Endothelial cell of umbilical vein (primary cell): ENCODE results near the gene CROCC2. TPM values are rescaled to one million over a fixed set of nuclear protein-coding genes. Genes with fewer than 3 reads are reported as not detected.

Experiments used
- BruUV-seq: library from RNA; stranded (reverse); fragments of 400-500 nt; replicated peaks from 2 replicates; lab custom pipeline; 2021; lab: Mats Ljungman, UMichigan
- CTCF ChIA-PET: fragments of 300-600, 350-600 bp; sonication (Branson Sonifier 250); formaldehyde crosslinking; loops from one replicate; lab custom pipeline; 2021; ENCODE audit warnings: antibody characterized with exemption, inconsistent platforms; lab: Charles Lee
- POLR2A ChIA-PET: fragments of 300-600, 350-600 bp; sonication (Branson Sonifier 250); formaldehyde crosslinking; loops from one replicate; lab custom pipeline; 2021; ENCODE audit warnings: antibody characterized with exemption, inconsistent platforms; lab: Charles Lee
- DNase-seq: peaks from one replicate; pipeline ENCODE4 v3.0.0-alpha.2; 2011; ENCODE audit warnings: low read depth, low spot score
- FAIRE-seq: peaks from 2 replicates; lab custom pipeline; 2011; peaks lifted over from hg19 to GRCh38; lab: Jason Lieb, UNC
- H2AFZ ChIP-seq: 2 replicates; pipeline ENCODE4 v1.6.0; 2012; ENCODE audit warnings: low read depth, low read length, control low read depth, inconsistent platforms
- H3K27ac ChIP-seq: 2 replicates; pipeline ENCODE4 v1.5.1; 2011; ENCODE audit warnings: low read depth, mild to moderate bottlenecking, control low read depth, low read length, moderate library complexity; ENCODE audit not compliant: insufficient read depth
- H3K27me3 ChIP-seq, 2 experiments: 2 replicates each; pipeline versions ENCODE4 v1.6.0 to v1.6.1; 2011; ENCODE audit warnings: low read length in 2 of 2, mixed read lengths in 1 of 2; ENCODE audit not compliant: control insufficient read depth in 2 of 2, insufficient read depth in 2 of 2
- H3K36me3 ChIP-seq, 2 experiments: 2 replicates in 1 of 2; 3 replicates in 1 of 2; pipeline ENCODE4 v1.5.1; 2011; ENCODE audit warnings: low read length in 2 of 2, mild to moderate bottlenecking in 1 of 2, moderate library complexity in 1 of 2; ENCODE audit not compliant: control insufficient read depth in 2 of 2, insufficient read depth in 2 of 2; ENCODE audit errors: extremely low read depth in 1 of 2
- H3K4me1 ChIP-seq: 3 replicates; pipeline ENCODE4 v1.5.1; 2011; ENCODE audit warnings: mild to moderate bottlenecking, low read length; ENCODE audit not compliant: control insufficient read depth, insufficient read depth; ENCODE audit errors: extremely low read depth
- H3K4me2 ChIP-seq: 2 replicates; pipeline ENCODE4 v1.6.1; 2011; ENCODE audit warnings: low read length, control low read depth, mixed read lengths; ENCODE audit not compliant: insufficient read depth
- H3K4me3 ChIP-seq, 3 experiments: fragments of 200-600 bp in 1 of 3; sonication (generic), shearing (Covaris generic) in 1 of 3; replicated peaks in 1 of 3; 2 replicates each; pipeline ENCODE4 v1.5.1; 2011 to 2016; ENCODE audit warnings: control low read depth in 3 of 3, low read length in 3 of 3, mild to moderate bottlenecking in 2 of 3, inconsistent platforms in 1 of 3, low read depth in 1 of 3, moderate library complexity in 1 of 3; ENCODE audit not compliant: insufficient read depth in 1 of 3
- H3K79me2 ChIP-seq: 2 replicates; pipeline ENCODE4 v1.6.0; 2012; ENCODE audit warnings: low read length, inconsistent platforms; ENCODE audit not compliant: control insufficient read depth, insufficient read depth
- H3K9ac ChIP-seq: replicated peaks from 2 replicates; pipeline ENCODE3; 2011; ENCODE audit warnings: low read length, control low read depth; ENCODE audit not compliant: insufficient read depth; ENCODE audit errors: extremely low read depth
- H3K9me1 ChIP-seq: replicated peaks from 3 replicates; pipeline ENCODE4 v1.6.0; 2011; ENCODE audit warnings: mild to moderate bottlenecking, low read length; ENCODE audit not compliant: control insufficient read depth, insufficient read depth; ENCODE audit errors: extremely low read depth
- H3K9me3 ChIP-seq: replicated peaks from 2 replicates; pipeline ENCODE4 v1.5.1; 2012; ENCODE audit warnings: low read length, inconsistent platforms; ENCODE audit not compliant: control insufficient read depth, insufficient read depth
- H4K20me1 ChIP-seq: replicated peaks from 2 replicates; pipeline ENCODE3; 2011; ENCODE audit warnings: mild to moderate bottlenecking, low read length; ENCODE audit not compliant: control insufficient read depth, insufficient read depth; ENCODE audit errors: extremely low read depth
- EZH2 ChIP-seq: IDR thresholded peaks from 2 replicates; pipeline ENCODE4 v1.6.1; 2012; ENCODE audit warnings: borderline replicate concordance, low read depth, mild to moderate bottlenecking, moderate library complexity, low read length, inconsistent platforms; ENCODE audit not compliant: severe bottlenecking
- FOS ChIP-seq: IDR thresholded peaks from 2 replicates; pipeline ENCODE4 v1.6.1; 2011; ENCODE audit warnings: mild to moderate bottlenecking, low read length, moderate library complexity, borderline replicate concordance; ENCODE audit not compliant: insufficient read depth
- GATA2 ChIP-seq: IDR thresholded peaks from 2 replicates; pipeline ENCODE4 v1.7.0; 2011; ENCODE audit warnings: low read depth, mild to moderate bottlenecking, moderate library complexity, mixed read lengths, low read length; ENCODE audit not compliant: insufficient read length, insufficient read depth
- JUN ChIP-seq: IDR thresholded peaks from 2 replicates; pipeline ENCODE4 v1.6.1; 2011; ENCODE audit warnings: borderline replicate concordance, low read depth; ENCODE audit not compliant: insufficient read length, insufficient read depth
- MYC ChIP-seq: IDR thresholded peaks from one replicate; pipeline ENCODE4 v1.6.1; 2011; ENCODE audit warnings: mild to moderate bottlenecking, low read depth, low read length
- POLR2A ChIP-seq: IDR thresholded peaks from 2 replicates; pipeline ENCODE4 v1.6.1; 2012; ENCODE audit warnings: low read depth, mild to moderate bottlenecking, control low read depth, low read length
- POLR2AphosphoS5 ChIP-seq: IDR thresholded peaks from 2 replicates; pipeline ENCODE4 v1.6.1; 2012; ENCODE audit warnings: low read depth, mild to moderate bottlenecking, control low read depth, low read length, moderate library complexity; ENCODE audit not compliant: insufficient read depth
- dilution Hi-C: fragments of 300-500 bp; cut with MboI; formaldehyde crosslinking; loops from one replicate; pipeline ENCODE4 v1.15.0; 2019; ENCODE audit warnings: low sequenced_read_pairs; ENCODE audit not compliant: extremely low pct_ligation_motif_present
- intact Hi-C: fragments of 100-400 bp; cut with micrococcal nuclease; formaldehyde crosslinking; loops from one replicate; pipeline ENCODE4 v1.10.0; 2022
- polyA plus RNA-seq, 4 experiments: library from polyadenylated mRNA; depleted of rRNA in 3 of 4; stranded (reverse) in 3 of 4; unstranded in 1 of 4; fragments of >200 nt; gene quantifications; 2 replicates each; pipeline versions ENCODE4 v1.2.1 to v1.2.3, GENCODE V29; 2011 to 2012; ENCODE audit warnings: missing spikeins in 1 of 4
- total RNA-seq: library from RNA; stranded (reverse); gene quantifications from 2 replicates; pipeline ENCODE4 v1.2.3, GENCODE V29; 2021
- TF ChIP-seq, protein P1 (sequence below), 2 donors: IDR thresholded peaks; 1 replicate in 1 of 2; 2 replicates in 1 of 2; pipeline ENCODE4 v1.5.1; 2011; ENCODE audit warnings: low read length in 2 of 2, mild to moderate bottlenecking in 2 of 2, moderate library complexity in 2 of 2, control low read depth in 1 of 2, inconsistent platforms in 1 of 2, low read depth in 1 of 2; ENCODE audit not compliant: insufficient read depth in 1 of 2; ENCODE audit errors: extremely low read depth in 1 of 2
- TF ChIP-seq, protein P2 (sequence below): IDR thresholded peaks from 2 replicates; pipeline ENCODE4 v1.6.1; 2011; ENCODE audit not compliant: insufficient read depth, insufficient read length

CROCC2 gene
- total and polyA plus RNA-seq, 2 donors (not counting 3 experiments of a cell fraction or from before 2014, with no cell fraction given): not detected

DNA sequence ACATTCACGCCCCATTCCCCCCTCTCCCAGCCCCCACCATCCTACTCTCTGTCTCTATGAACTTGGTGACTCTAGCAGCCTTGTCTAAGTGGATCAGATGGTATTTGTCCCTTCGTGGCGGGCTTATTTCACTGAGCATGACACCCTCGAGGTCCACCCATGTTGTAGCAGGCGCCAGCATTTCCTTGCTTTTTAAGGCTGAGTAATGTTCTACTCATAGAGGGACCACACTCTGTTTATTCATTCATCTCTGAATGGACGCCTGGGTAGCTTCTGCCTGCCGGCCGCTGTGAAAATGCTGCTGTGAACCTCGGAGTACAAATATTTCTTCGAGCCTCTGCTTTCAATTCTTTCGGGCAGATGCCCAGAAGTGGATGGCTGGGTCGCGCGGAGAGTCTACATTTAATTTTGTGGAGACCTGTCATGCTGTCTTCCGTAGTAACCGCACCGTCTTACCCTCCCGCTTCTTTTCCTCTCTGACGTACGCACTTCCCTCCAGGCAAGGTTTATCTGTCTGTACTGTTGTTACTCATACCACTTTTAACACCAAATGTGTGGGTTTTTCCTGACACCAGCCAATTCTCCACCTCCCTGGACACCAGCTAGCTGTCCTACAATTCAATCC lies 5.6 kb downstream of the CROCC2 start:
- H3K4me2 ChIP-seq: no peak overlapping the region
- TF ChIP-seq GATA2: no peak
- TF ChIP-seq, protein P1, sequence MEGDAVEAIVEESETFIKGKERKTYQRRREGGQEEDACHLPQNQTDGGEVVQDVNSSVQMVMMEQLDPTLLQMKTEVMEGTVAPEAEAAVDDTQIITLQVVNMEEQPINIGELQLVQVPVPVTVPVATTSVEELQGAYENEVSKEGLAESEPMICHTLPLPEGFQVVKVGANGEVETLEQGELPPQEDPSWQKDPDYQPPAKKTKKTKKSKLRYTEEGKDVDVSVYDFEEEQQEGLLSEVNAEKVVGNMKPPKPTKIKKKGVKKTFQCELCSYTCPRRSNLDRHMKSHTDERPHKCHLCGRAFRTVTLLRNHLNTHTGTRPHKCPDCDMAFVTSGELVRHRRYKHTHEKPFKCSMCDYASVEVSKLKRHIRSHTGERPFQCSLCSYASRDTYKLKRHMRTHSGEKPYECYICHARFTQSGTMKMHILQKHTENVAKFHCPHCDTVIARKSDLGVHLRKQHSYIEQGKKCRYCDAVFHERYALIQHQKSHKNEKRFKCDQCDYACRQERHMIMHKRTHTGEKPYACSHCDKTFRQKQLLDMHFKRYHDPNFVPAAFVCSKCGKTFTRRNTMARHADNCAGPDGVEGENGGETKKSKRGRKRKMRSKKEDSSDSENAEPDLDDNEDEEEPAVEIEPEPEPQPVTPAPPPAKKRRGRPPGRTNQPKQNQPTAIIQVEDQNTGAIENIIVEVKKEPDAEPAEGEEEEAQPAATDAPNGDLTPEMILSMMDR (IDR thresholded peaks at IDR 0.05; ENCODE audit: extremely low read depth in 1 of 2, insufficient read depth in 1 of 2, low read depth in 1 of 2, low read length in 2 of 2): no peak
- no peak for TF ChIP-seq POLR2AphosphoS5
- TF ChIP-seq EZH2: no peak
- TF ChIP-seq, protein P2, sequence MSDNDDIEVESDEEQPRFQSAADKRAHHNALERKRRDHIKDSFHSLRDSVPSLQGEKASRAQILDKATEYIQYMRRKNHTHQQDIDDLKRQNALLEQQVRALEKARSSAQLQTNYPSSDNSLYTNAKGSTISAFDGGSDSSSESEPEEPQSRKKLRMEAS: no peak
- no peak for TF ChIP-seq FOS
- TF ChIP-seq POLR2A: no peak
- no peak for TF ChIP-seq JUN
- no peak for TF ChIP-seq MYC
- no peak overlapping the region for H3K9ac ChIP-seq
- H3K27me3 ChIP-seq: no peaks in the 10 kb centered on the region
- H3K9me1 ChIP-seq: no peaks in the 10 kb centered on the region
- no peaks in the 10 kb centered on the region for H4K20me1 ChIP-seq
- H3K9me3 ChIP-seq: no peaks in the 10 kb centered on the region
- intact Hi-C loops (loop anchor here (2.0 to 10.0 kb wide), 3 partner anchors 163 to 309 kb away; no protein-coding TSS in a partner anchor), dilution Hi-C loops (no loop called here)
- H3K4me1 ChIP-seq: peaks cover 15% of the 10 kb centered on the region
- H3K79me2 ChIP-seq: no peaks in the 10 kb centered on the region
- ChIA-PET CTCF (interaction anchor here (1.0 to 3.4 kb wide), 3 partner anchors 9 to 166 kb away, joined by 3 to 40 read pairs (median 18); partner anchors contain the start of gene MAB21L4), POLR2A (no interaction called here)
- no peak overlapping the region for H3K27ac ChIP-seq
- H3K36me3 ChIP-seq: no peaks in the 10 kb centered on the region
- DNase-seq (no peak), FAIRE-seq (no peak)
- no TSS peak for BruUV-seq
- H3K4me3 ChIP-seq: no peak overlapping the region
- no peak overlapping the region for H2AFZ ChIP-seq
